ENCODE measurements around the gene NANOS3. TPM values are rescaled to one million over a fixed set of nuclear protein-coding genes. Genes with fewer than 3 reads are reported as not detected.

NANOS3 gene
- total RNA-seq, 1 donor from 2014 or later, result not detected

GRCh38 chr19:13861392-13861713 is 15.6 kb upstream of the NANOS3 start:
- no peak for TF ChIP-seq EZH2phosphoT487 (IDR thresholded peaks at IDR 0.05)
- TF ChIP-seq EZH2 (IDR thresholded peaks at IDR 0.05), result no peak
- no peak for TF ChIP-seq CTCF (IDR thresholded peaks at IDR 0.05)
- peaks cover 5% of the 10 kb centered on the region for H4K20me1 ChIP-seq (ENCODE audit: low read depth)
- Mint-ChIP-seq H3K4me1 (peaks cover 32% of the 10 kb centered on the region), H3K4me3 (no peak overlapping the region), H3K27ac (peak overlapping the region; percentile 95), H3K9me3 (no peaks in the 10 kb centered on the region), H3K36me3 (peaks cover under 1% of the 10 kb centered on the region), H3K27me3 (ENCODE audit: insufficient read depth, low read depth) (peaks cover 20% of the 10 kb centered on the region)
- H3K9ac ChIP-seq, result no peak overlapping the region
- peaks cover 45% of the 10 kb centered on the region for H3K27me3 ChIP-seq
- H3K36me3 ChIP-seq, result no peaks in the 10 kb centered on the region
- peaks cover 6% of the 10 kb centered on the region for H3K4me1 ChIP-seq
- H3K4me3 ChIP-seq, result no peak overlapping the region
- H3K9me3 ChIP-seq (ENCODE audit: low read depth), result no peaks in the 10 kb centered on the region
- H3F3A ChIP-seq (ENCODE audit: low read depth), result peaks cover 23% of the 10 kb centered on the region
- H3K27ac ChIP-seq, result no peak overlapping the region
- peak overlapping the region; percentile 43 for H2AFZ ChIP-seq (replicated peaks)
- H3K79me2 ChIP-seq (ENCODE audit: low read depth), result no peaks in the 10 kb centered on the region
- H3K4me2 ChIP-seq, result no peak overlapping the region
- no peak for DNase-seq (ENCODE audit: low spot score)

DNA sequence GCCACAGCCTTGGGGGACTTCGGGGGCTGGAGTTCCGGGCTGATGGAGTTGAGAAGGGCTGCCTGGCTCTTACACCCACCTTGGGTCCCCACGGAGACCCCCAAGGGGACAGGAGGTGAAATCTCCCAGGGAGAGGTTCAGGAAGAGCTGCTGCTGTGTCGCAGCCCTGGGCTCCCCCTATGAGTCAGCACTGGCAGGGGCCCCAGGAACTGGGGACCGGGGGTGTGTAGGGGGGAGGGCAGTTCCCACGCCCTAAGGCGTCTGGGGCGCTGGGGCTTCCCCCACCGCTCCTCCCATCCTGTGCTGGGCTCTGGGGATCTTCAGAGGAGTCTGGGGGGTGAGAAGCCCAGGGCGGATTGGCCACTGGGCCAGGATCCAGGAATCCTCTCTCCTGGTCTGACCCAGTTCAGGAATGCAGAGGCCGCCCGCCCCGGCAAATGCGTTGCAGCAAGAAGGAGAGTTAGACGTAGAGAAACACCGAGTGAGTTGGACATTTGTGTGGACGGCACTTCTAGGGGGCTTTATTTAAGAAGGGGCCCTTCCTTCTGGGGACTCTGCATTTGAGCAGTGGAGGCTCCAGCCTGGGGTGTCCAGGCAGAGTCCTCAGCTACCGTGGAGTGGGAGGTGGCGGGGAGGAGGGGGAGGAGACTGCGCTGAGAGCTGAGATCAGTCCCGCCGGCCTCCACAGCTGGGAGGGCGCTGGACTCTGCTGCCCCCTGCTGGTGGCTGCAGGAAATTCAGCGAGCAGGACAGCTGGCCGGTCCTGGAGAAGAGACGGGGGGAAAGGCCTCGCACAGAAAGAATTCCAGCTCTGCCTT is 15.0 kb upstream of the NANOS3 start:
- H2AFZ ChIP-seq (replicated peaks), result peak overlapping the region; percentile 43

GRCh38 chr19:13864046-13864666 is 12.8 kb upstream of the NANOS3 start:
- Mint-ChIP-seq H3K27ac (no peak overlapping the region), H3K27me3 (ENCODE audit: insufficient read depth, low read depth) (peaks cover 30% of the 10 kb centered on the region), H3K36me3 (peaks cover 2% of the 10 kb centered on the region), H3K9me3 (no peaks in the 10 kb centered on the region), H3K4me1 (peaks cover 38% of the 10 kb centered on the region), H3K4me3 (peak overlapping the region; percentile 83)
- no peaks in the 10 kb centered on the region for H3K79me2 ChIP-seq (ENCODE audit: low read depth)
- peaks cover 73% of the 10 kb centered on the region for H3K27me3 ChIP-seq
- H3K4me3 ChIP-seq, result no peak overlapping the region
- H4K20me1 ChIP-seq (ENCODE audit: low read depth), result peaks cover 5% of the 10 kb centered on the region
- no peak overlapping the region for H3K4me2 ChIP-seq
- DNase-seq (ENCODE audit: low spot score), result no peak
- H3F3A ChIP-seq (ENCODE audit: low read depth), result peaks cover 23% of the 10 kb centered on the region
- H3K9me3 ChIP-seq (ENCODE audit: low read depth), result no peaks in the 10 kb centered on the region
- H3K36me3 ChIP-seq, result no peaks in the 10 kb centered on the region
- no peak overlapping the region for H3K27ac ChIP-seq
- TF ChIP-seq EZH2 (IDR thresholded peaks at IDR 0.05), result peak; percentile 69
- no peak for TF ChIP-seq EZH2phosphoT487 (IDR thresholded peaks at IDR 0.05)
- H2AFZ ChIP-seq (replicated peaks), result no peak overlapping the region
- H3K9ac ChIP-seq, result no peak overlapping the region
- H3K4me1 ChIP-seq, result peaks cover 6% of the 10 kb centered on the region

More for the DNA sequence above, 15.0 kb upstream of the NANOS3 start:
- Mint-ChIP-seq H3K9me3 (no peaks in the 10 kb centered on the region), H3K36me3 (peaks cover 2% of the 10 kb centered on the region), H3K4me1 (peaks cover 35% of the 10 kb centered on the region), H3K27me3 (ENCODE audit: insufficient read depth, low read depth) (peaks cover 24% of the 10 kb centered on the region), H3K4me3 (peak overlapping the region; percentile 78), H3K27ac (peak overlapping the region; percentile 95)
- no peak overlapping the region for H3K27ac ChIP-seq
- no peaks in the 10 kb centered on the region for H3K9me3 ChIP-seq (ENCODE audit: low read depth)
- no peak overlapping the region for H3K9ac ChIP-seq
- H3K27me3 ChIP-seq, result peaks cover 51% of the 10 kb centered on the region
- H3K4me2 ChIP-seq, result peak overlapping the region; percentile 70
- peaks cover 23% of the 10 kb centered on the region for H3F3A ChIP-seq (ENCODE audit: low read depth)
- no peaks in the 10 kb centered on the region for H3K36me3 ChIP-seq
- peak; percentile 88 for DNase-seq (ENCODE audit: low spot score)
- no peaks in the 10 kb centered on the region for H3K79me2 ChIP-seq (ENCODE audit: low read depth)
- H3K4me3 ChIP-seq, result peak overlapping the region; percentile 32
- H3K4me1 ChIP-seq, result peaks cover 6% of the 10 kb centered on the region
- peaks cover 5% of the 10 kb centered on the region for H4K20me1 ChIP-seq (ENCODE audit: low read depth)
- peak; percentile 95 for TF ChIP-seq CTCF (IDR thresholded peaks at IDR 0.05)
- peak; percentile 58 for TF ChIP-seq EZH2 (IDR thresholded peaks at IDR 0.05)
- TF ChIP-seq EZH2phosphoT487 (IDR thresholded peaks at IDR 0.05), result no peak

All from neural progenitor cell (in vitro differentiated cells).